Thymus (tissue), 11 donors: ENCODE measurements around the gene PRELID1. TPM values are rescaled to one million over a fixed set of nuclear protein-coding genes. Genes with fewer than 3 reads are reported as not detected.

Source experiments
- DNase-seq, 9 donors: peaks; one replicate each; pipeline ENCODE4 v3.0.0-alpha.2; 2013; ENCODE audit warnings: low spot score in 9 of 9, low read depth in 6 of 9, missing footprints in 1 of 9
- H3K27ac ChIP-seq, 2 donors: one replicate each; pipeline ENCODE4 v1.5.1; 2013; ENCODE audit warnings: control low read depth in 1 of 2, low read depth in 1 of 2, low read length in 1 of 2, mild to moderate bottlenecking in 1 of 2, moderate library complexity in 1 of 2
- H3K27me3 ChIP-seq, 2 donors: one replicate each; pipeline ENCODE4 v1.5.1; 2013; ENCODE audit warnings: low read length in 1 of 2; ENCODE audit not compliant: control insufficient read depth in 2 of 2, insufficient read depth in 1 of 2
- H3K36me3 ChIP-seq, 2 donors: one replicate each; pipeline ENCODE4 v1.5.1; 2013; ENCODE audit warnings: low read length in 1 of 2, mild to moderate bottlenecking in 1 of 2, moderate library complexity in 1 of 2; ENCODE audit not compliant: control insufficient read depth in 2 of 2, insufficient read depth in 2 of 2
- H3K4me1 ChIP-seq, 2 donors: one replicate each; pipeline ENCODE4 v1.5.1; 2013; ENCODE audit warnings: low read length in 2 of 2; ENCODE audit not compliant: control insufficient read depth in 2 of 2, insufficient read depth in 2 of 2
- H3K4me3 ChIP-seq, 2 donors: one replicate each; pipeline ENCODE4 v1.5.1; 2013; ENCODE audit warnings: low read length in 2 of 2, control low read depth in 1 of 2, mild to moderate bottlenecking in 1 of 2
- H3K9me3 ChIP-seq, 2 donors: one replicate each; pipeline ENCODE4 v1.5.1; 2013; ENCODE audit warnings: low read length in 1 of 2, mild to moderate bottlenecking in 1 of 2; ENCODE audit not compliant: control insufficient read depth in 2 of 2, insufficient read depth in 1 of 2
- WGBS: extraction: QIAGEN DNeasy Blood & Tissue Kit; methylation state at CpG from one replicate; pipeline ENCODE4 v1.1.7; 2013; 5-methylcytosine and 5-hydroxymethylcytosine counted together
- polyA plus RNA-seq: library from polyadenylated mRNA; stranded (reverse); fragments of 200-250 nt; gene quantifications from one replicate; pipeline ENCODE4 v1.2.3, GENCODE V29; 2013
- total RNA-seq: library from RNA; stranded (reverse); fragments of 120-200 nt; gene quantifications from one replicate; pipeline ENCODE4 v1.2.4, GENCODE V29; 2013
- donor health status: healthy.

PRELID1 gene
- total and polyA plus RNA-seq, 2 donors = 79.1 to 105 TPM

GRCh38 chr5:177344891-177345290 is 41.3 kb downstream of the PRELID1 start:
- peaks cover 1 to 11% of the 10 kb centered on the region in 2 donors for H3K4me1 ChIP-seq
- H3K4me3 ChIP-seq = no peak overlapping the region
- DNase-seq = no peak
- WGBS = 97% methylated on average over 6 of the region's 6 CpGs
- no peaks in the 10 kb centered on the region for H3K27me3 ChIP-seq
- peaks cover 36 to 39% of the 10 kb centered on the region in 2 donors for H3K36me3 ChIP-seq
- H3K9me3 ChIP-seq = no peaks in the 10 kb centered on the region
- H3K27ac ChIP-seq = no peak overlapping the region

GRCh38 chr5:177346820-177347219 is 43.2 kb downstream of the PRELID1 start:
- DNase-seq = no peak
- no peak overlapping the region for H3K4me3 ChIP-seq
- no peaks in the 10 kb centered on the region for H3K9me3 ChIP-seq
- no peak overlapping the region for H3K27ac ChIP-seq
- peaks cover 10 to 27% of the 10 kb centered on the region in 2 donors for H3K4me1 ChIP-seq
- H3K36me3 ChIP-seq = peaks cover 31 to 37% of the 10 kb centered on the region in 2 donors
- 85% methylated on average over 4 of the region's 4 CpGs for WGBS
- no peaks in the 10 kb centered on the region for H3K27me3 ChIP-seq

- Histone ChIP-seq H3K9me3 (peaks cover 0 to 3% of the 10 kb centered on the region in 2 donors), H3K27ac (no peak overlapping the region), H3K27me3 (no peaks in the 10 kb centered on the region), H3K36me3 (peaks cover 25 to 33% of the 10 kb centered on the region in 2 donors), H3K4me1 (peaks cover 13 to 32% of the 10 kb centered on the region in 2 donors), H3K4me3 (no peak overlapping the region)
- 95% methylated on average over 4 of the region's 4 CpGs for WGBS
- DNase-seq = no peak
Observed at GRCh38 chr5:177347699-177348098, 44.1 kb downstream of the PRELID1 start.

- 91% methylated on average over 3 of the region's 3 CpGs for WGBS
- Histone ChIP-seq H3K27ac (no peak overlapping the region), H3K4me1 (peaks cover 13 to 32% of the 10 kb centered on the region in 2 donors), H3K36me3 (peaks cover 21 to 28% of the 10 kb centered on the region in 2 donors), H3K27me3 (no peaks in the 10 kb centered on the region), H3K9me3 (peaks cover 0 to 3% of the 10 kb centered on the region in 2 donors), H3K4me3 (no peak overlapping the region)
- DNase-seq = no peak
Observed at GRCh38 chr5:177349362-177349647, 45.7 kb downstream of the PRELID1 start.

GRCh38 chr5:177349762-177350161 is 46.2 kb downstream of the PRELID1 start:
- Histone ChIP-seq H3K27me3 (no peaks in the 10 kb centered on the region), H3K9me3 (peaks cover 0 to 6% of the 10 kb centered on the region in 2 donors), H3K4me3 (no peak overlapping the region), H3K4me1 (peaks cover 13 to 35% of the 10 kb centered on the region in 2 donors), H3K27ac (no peak overlapping the region), H3K36me3 (peaks cover 21 to 28% of the 10 kb centered on the region in 2 donors)
- DNase-seq = no peak
- WGBS = 95% methylated on average over 5 of the region's 5 CpGs

- H3K4me1 ChIP-seq = peaks cover 17 to 46% of the 10 kb centered on the region in 2 donors
Observed at GRCh38 chr5:177350776-177351391, 47.3 kb downstream of the PRELID1 start.

GRCh38 chr5:177351392-177352329 is 48.1 kb downstream of the PRELID1 start, which contains the start of gene LMAN2:
Gene LMAN2 (minus strand): TSS chr5:177351668. CDS start chr5:177351647, 21 bp downstream.
- 9% methylated on average over 55 of the region's 55 CpGs for WGBS

More at GRCh38 chr5:177350776-177351391, 47.3 kb downstream of the PRELID1 start:
- WGBS = 19% methylated on average over 19 of the region's 19 CpGs
- H3K27me3 ChIP-seq = no peaks in the 10 kb centered on the region
- DNase-seq = no peak
- peaks cover 0 to 12% of the 10 kb centered on the region in 2 donors for H3K9me3 ChIP-seq
- H3K36me3 ChIP-seq = peaks cover 21 to 26% of the 10 kb centered on the region in 2 donors
- peak overlapping the region; percentile 86 to 99 for H3K4me3 ChIP-seq
- peak overlapping the region; percentile 99 to 100 for H3K27ac ChIP-seq

GRCh38 chr5:177353093-177353492 is 49.5 kb downstream of the PRELID1 start:
- Histone ChIP-seq H3K27ac (no peak overlapping the region), H3K9me3 (peaks cover 0 to 12% of the 10 kb centered on the region in 2 donors), H3K36me3 (peaks cover 6 to 12% of the 10 kb centered on the region in 2 donors), H3K4me3 (no peak overlapping the region), H3K4me1 (peaks cover 34 to 60% of the 10 kb centered on the region in 2 donors), H3K27me3 (no peaks in the 10 kb centered on the region)
- WGBS = 69% methylated on average over 5 of the region's 5 CpGs
- no peak for DNase-seq

More at GRCh38 chr5:177351392-177352329, 48.1 kb downstream of the PRELID1 start, which contains the start of gene LMAN2:
- Histone ChIP-seq H3K27ac (peak within 1 kb of the TSS; percentile 99 to 100), H3K27me3 (no peaks in the 10 kb centered on the region), H3K4me3 (peak within 1 kb of the TSS; percentile 86 to 99), H3K4me1 (peaks cover 25 to 54% of the 10 kb centered on the region in 2 donors), H3K9me3 (peaks cover 0 to 12% of the 10 kb centered on the region in 2 donors), H3K36me3 (peaks cover 19 to 23% of the 10 kb centered on the region in 2 donors)
- peak; percentile 91 to 99 (median 94) for DNase-seq

- Histone ChIP-seq H3K27ac (no peak overlapping the region), H3K4me3 (no peak overlapping the region), H3K36me3 (peaks cover 3 to 9% of the 10 kb centered on the region in 2 donors), H3K27me3 (no peaks in the 10 kb centered on the region), H3K9me3 (peaks cover 0 to 16% of the 10 kb centered on the region in 2 donors), H3K4me1 (peaks cover 42 to 68% of the 10 kb centered on the region in 2 donors)
- 98% methylated on average over 3 of the region's 3 CpGs for WGBS
- no peak for DNase-seq
Observed at GRCh38 chr5:177354256-177354655, 50.7 kb downstream of the PRELID1 start.
